Smooth muscle cell (in vitro differentiated cells): ENCODE results near the gene ARL6IP6. TPM values are rescaled to one million over a fixed set of nuclear protein-coding genes. Genes with fewer than 3 reads are reported as not detected.

ENCODE experiments used
- DNase-seq: peaks from one replicate; lab custom pipeline; 2025; ENCODE audit not compliant: unreplicated experiment; lab: John Stamatoyannopoulos, UW
- H2AFZ ChIP-seq: fragments of 200-600 bp; sonication (generic); 2 replicates; pipeline ENCODE4 v1.6.0; 2016; ENCODE audit warnings: antibody characterized with exemption, low read depth, mild to moderate bottlenecking
- H3F3A ChIP-seq: fragments of 200-600 bp; sonication (generic); 2 replicates; pipeline ENCODE4 v1.6.0; 2017; ENCODE audit warnings: antibody characterized with exemption, low read depth
- H3K27ac ChIP-seq: fragments of 200-600 bp; sonication (generic); 2 replicates; pipeline ENCODE4 v1.5.1; 2016; ENCODE audit warnings: low read depth, mild to moderate bottlenecking
- H3K27me3 ChIP-seq: fragments of 200-600 bp; sonication (generic); 2 replicates; pipeline ENCODE4 v1.6.1; 2016; ENCODE audit warnings: low read depth, mild to moderate bottlenecking
- H3K36me3 ChIP-seq: fragments of 200-600 bp; sonication (generic); 2 replicates; pipeline ENCODE4 v1.5.1; 2016; ENCODE audit warnings: low read depth
- H3K4me1 ChIP-seq: fragments of 200-600 bp; sonication (generic); 2 replicates; pipeline ENCODE4 v1.5.1; 2016; ENCODE audit warnings: low read depth
- H3K4me2 ChIP-seq: fragments of 200-600 bp; sonication (generic); 2 replicates; pipeline ENCODE4 v1.6.0; 2016; ENCODE audit warnings: mild to moderate bottlenecking
- H3K4me3 ChIP-seq: fragments of 200-600 bp; sonication (generic); 2 replicates; pipeline ENCODE4 v1.5.1; 2016; ENCODE audit warnings: mild to moderate bottlenecking
- H3K79me2 ChIP-seq: fragments of 200-600 bp; sonication (generic); 2 replicates; pipeline ENCODE4 v1.6.0; 2016; ENCODE audit warnings: low read depth, mild to moderate bottlenecking
- H3K9ac ChIP-seq: fragments of 200-600 bp; sonication (generic); 2 replicates; pipeline ENCODE4 v1.6.0; 2016; ENCODE audit warnings: low read depth
- H3K9me3 ChIP-seq: fragments of 200-600 bp; sonication (generic); replicated peaks from 2 replicates; pipeline ENCODE4 v1.5.1; 2016; ENCODE audit warnings: low read depth
- H4K20me1 ChIP-seq: fragments of 200-600 bp; sonication (generic); 2 replicates; pipeline ENCODE4 v1.6.0; 2016; ENCODE audit warnings: low read depth
- whole genome bisulfite sequencing: methylation state at CpG from one replicate; pipeline ENCODE4 v1.1.7; 2016; ENCODE audit warnings: low lambda C conversion rate; 5-methylcytosine and 5-hydroxymethylcytosine counted together
- polyA plus RNA-seq: library from polyadenylated mRNA; unstranded; fragments of >200 nt; fragmentation: Nextera tagmentation; extraction: Ambion mirVana; gene quantifications from 2 replicates; pipeline ENCODE4 v1.2.1, GENCODE V29; 2016
- total RNA-seq: library from RNA; depleted of rRNA; stranded (reverse); fragments of >200 nt; gene quantifications from 2 replicates; pipeline ENCODE4 v1.2.3, GENCODE V29; 2014
- TF ChIP-seq, protein P1 (sequence below): fragments of 200-600 bp; sonication (generic); IDR thresholded peaks from 2 replicates; pipeline ENCODE4 v1.5.1; 2017; ENCODE audit warnings: borderline replicate concordance, mild to moderate bottlenecking, antibody characterized with exemption; ENCODE audit not compliant: insufficient read depth, poor library complexity, severe bottlenecking

Gene ARL6IP6
- total and polyA plus RNA-seq, 2 experiments from 2014 or later, result 28.5 to 51.1 TPM

DNA sequence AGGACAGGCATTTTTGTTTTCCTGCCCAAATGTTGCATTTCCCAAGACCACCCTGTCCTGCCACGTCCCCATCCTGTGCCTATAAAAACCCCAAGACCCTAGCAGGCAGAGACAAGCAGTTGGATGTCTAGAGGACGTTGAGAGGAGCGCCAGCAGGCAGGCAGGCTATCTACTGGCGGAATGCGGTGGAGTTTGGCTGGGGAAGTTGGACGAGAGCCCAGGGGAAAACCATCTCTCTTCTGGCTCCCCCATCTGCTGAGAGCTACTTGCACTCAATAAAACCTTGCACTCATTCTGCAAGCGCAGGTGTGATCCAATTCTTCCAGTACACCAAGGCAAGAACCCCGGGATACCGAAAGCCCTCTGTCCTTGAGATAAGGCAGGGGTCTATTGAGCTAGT lies 72.5 kb downstream of the ARL6IP6 start:
- Histone ChIP-seq H3K4me1 (peaks cover 10% of the 10 kb centered on the region), H3K9ac (no peak overlapping the region), H4K20me1 (no peaks in the 10 kb centered on the region), H3K4me3 (no peak overlapping the region), H3K27me3 (no peaks in the 10 kb centered on the region), H3K9me3 (no peaks in the 10 kb centered on the region), H3K79me2 (no peaks in the 10 kb centered on the region), H2AFZ (no peak overlapping the region), H3F3A (no peaks in the 10 kb centered on the region), H3K4me2 (no peak overlapping the region), H3K36me3 (no peaks in the 10 kb centered on the region), H3K27ac (no peak overlapping the region)
- 93% methylated on average over 9 of the region's 9 CpGs for WGBS
- no peak for DNase-seq
- TF ChIP-seq, protein P1, sequence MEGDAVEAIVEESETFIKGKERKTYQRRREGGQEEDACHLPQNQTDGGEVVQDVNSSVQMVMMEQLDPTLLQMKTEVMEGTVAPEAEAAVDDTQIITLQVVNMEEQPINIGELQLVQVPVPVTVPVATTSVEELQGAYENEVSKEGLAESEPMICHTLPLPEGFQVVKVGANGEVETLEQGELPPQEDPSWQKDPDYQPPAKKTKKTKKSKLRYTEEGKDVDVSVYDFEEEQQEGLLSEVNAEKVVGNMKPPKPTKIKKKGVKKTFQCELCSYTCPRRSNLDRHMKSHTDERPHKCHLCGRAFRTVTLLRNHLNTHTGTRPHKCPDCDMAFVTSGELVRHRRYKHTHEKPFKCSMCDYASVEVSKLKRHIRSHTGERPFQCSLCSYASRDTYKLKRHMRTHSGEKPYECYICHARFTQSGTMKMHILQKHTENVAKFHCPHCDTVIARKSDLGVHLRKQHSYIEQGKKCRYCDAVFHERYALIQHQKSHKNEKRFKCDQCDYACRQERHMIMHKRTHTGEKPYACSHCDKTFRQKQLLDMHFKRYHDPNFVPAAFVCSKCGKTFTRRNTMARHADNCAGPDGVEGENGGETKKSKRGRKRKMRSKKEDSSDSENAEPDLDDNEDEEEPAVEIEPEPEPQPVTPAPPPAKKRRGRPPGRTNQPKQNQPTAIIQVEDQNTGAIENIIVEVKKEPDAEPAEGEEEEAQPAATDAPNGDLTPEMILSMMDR, result no peak

DNA sequence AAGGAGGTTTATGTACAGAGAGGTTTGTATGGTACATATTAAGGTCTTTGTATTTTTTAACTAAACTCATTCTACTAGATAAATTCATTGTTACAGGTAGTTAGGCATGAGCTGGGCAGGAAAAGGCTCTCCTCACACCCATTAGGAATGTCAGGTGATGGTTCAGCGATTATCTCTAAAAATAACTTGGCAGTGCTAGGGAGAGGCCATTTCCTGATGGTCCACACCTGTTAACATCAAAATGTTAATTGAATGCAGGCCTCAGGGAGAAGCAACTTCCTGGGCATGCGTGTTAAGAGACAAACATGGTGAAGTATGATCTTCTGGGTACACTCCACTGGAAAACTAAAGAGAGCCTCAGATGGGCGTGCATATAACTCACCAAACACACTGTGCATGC lies 73.6 kb downstream of the ARL6IP6 start:
- DNase-seq, result no peak
- Histone ChIP-seq H3K4me2 (no peak overlapping the region), H3K9me3 (no peaks in the 10 kb centered on the region), H3K4me1 (peaks cover 10% of the 10 kb centered on the region), H3K4me3 (no peak overlapping the region), H4K20me1 (no peaks in the 10 kb centered on the region), H3K27me3 (no peaks in the 10 kb centered on the region), H3K9ac (no peak overlapping the region), H3K36me3 (no peaks in the 10 kb centered on the region), H3K79me2 (no peaks in the 10 kb centered on the region), H3K27ac (no peak overlapping the region), H3F3A (no peaks in the 10 kb centered on the region), H2AFZ (no peak overlapping the region)
- TF ChIP-seq, protein P1, result no peak
- 76% methylated on average over 3 of the region's 3 CpGs for WGBS

DNA sequence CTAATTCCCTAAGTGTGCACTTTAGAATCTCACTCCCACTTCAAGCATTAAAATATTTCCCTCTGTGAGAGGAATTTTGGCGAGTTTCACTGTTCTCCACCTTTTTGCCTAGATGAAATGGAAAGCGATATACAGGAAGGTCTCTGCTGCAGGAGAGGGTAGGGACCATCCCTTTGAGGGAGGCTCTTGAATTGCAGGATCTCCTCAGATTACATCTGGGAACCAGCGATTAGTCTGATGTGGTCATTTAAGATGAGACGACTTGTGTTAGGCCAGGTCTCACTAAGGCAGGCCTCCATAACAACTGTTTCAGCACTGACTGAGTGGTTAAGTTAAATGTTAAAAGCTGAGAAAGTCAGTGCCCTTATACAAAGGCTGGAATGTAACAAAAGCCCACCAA lies 74.6 kb downstream of the ARL6IP6 start:
- H2AFZ ChIP-seq, result no peak overlapping the region
- no peaks in the 10 kb centered on the region for H3K27me3 ChIP-seq
- H3K9ac ChIP-seq, result no peak overlapping the region
- TF ChIP-seq, protein P1, result no peak
- no peak for DNase-seq
- no peaks in the 10 kb centered on the region for H3F3A ChIP-seq
- H3K36me3 ChIP-seq, result no peaks in the 10 kb centered on the region
- H3K4me3 ChIP-seq, result no peak overlapping the region
- no peaks in the 10 kb centered on the region for H3K79me2 ChIP-seq
- H3K4me1 ChIP-seq, result peaks cover 10% of the 10 kb centered on the region
- no peak overlapping the region for H3K4me2 ChIP-seq
- 53% methylated on average over 4 of the region's 4 CpGs for WGBS
- H3K9me3 ChIP-seq, result no peaks in the 10 kb centered on the region
- H3K27ac ChIP-seq, result no peak overlapping the region
- no peaks in the 10 kb centered on the region for H4K20me1 ChIP-seq

DNA sequence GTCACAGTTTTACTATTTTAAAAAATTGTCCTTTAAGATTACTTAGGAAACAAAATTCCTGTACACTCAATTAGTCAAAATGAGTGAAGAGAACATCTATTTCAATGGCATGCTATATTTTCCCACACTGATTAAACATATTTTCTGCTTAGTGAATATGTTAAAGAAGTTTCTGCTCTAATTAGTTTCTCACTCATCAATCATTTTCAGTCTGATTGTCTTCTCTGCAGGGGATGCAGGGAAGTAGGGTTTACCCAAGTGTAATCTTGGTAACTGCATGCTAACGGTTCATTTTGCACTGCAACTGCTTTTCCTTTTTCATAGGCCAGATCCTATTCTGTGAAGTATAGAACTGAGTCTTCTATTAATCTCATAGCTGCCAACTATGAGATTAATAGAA lies 78.5 kb downstream of the ARL6IP6 start:
- H3K27ac ChIP-seq, result no peak overlapping the region

More for the DNA sequence above, 78.5 kb downstream of the ARL6IP6 start:
- H3K9ac ChIP-seq, result no peak overlapping the region
- no peak for DNase-seq
- peaks cover 10% of the 10 kb centered on the region for H3K4me1 ChIP-seq
- H3K4me3 ChIP-seq, result no peak overlapping the region
- 71% methylated on average over 1 of the region's 1 CpG for WGBS
- no peak overlapping the region for H3K4me2 ChIP-seq
- H4K20me1 ChIP-seq, result no peaks in the 10 kb centered on the region
- no peaks in the 10 kb centered on the region for H3K27me3 ChIP-seq
- no peaks in the 10 kb centered on the region for H3K9me3 ChIP-seq
- no peak overlapping the region for H2AFZ ChIP-seq
- TF ChIP-seq, protein P1, result no peak
- no peaks in the 10 kb centered on the region for H3K36me3 ChIP-seq
- no peaks in the 10 kb centered on the region for H3F3A ChIP-seq
- no peaks in the 10 kb centered on the region for H3K79me2 ChIP-seq
